DMS 273 treated with DMSO at 0.1 percent for 48 hours (cell line): Measurements from ENCODE around the gene CCNYL1.

Source experiments
- DNase-seq: peaks from one replicate; lab custom pipeline; 2025; lab: John Stamatoyannopoulos, UW

Gene CCNYL1

GRCh38 chr2:207791579-207792243 is 80.3 kb downstream of the CCNYL1 start:
- no peak for DNase-seq

GRCh38 chr2:207792244-207792785 is 80.9 kb downstream of the CCNYL1 start:
- DNase-seq: no peak

GRCh38 chr2:207796585-207797350 is 85.3 kb downstream of the CCNYL1 start:
- peak; percentile 39 for DNase-seq

GRCh38 chr2:207801259-207801658 is 89.8 kb downstream of the CCNYL1 start:
- DNase-seq: no peak

- DNase-seq: no peak
Measured at GRCh38 chr2:207802650-207803049, 91.2 kb downstream of the CCNYL1 start.
